A549 (cell line): Measurements from ENCODE around the gene EPB41L4A.

Experiments
- CHD2 ChIP-seq: fragments of 150-350 bp; IDR thresholded peaks from 2 replicates; pipeline ENCODE4 v1.6.1; 2014; ENCODE audit warnings: low read length; ENCODE audit not compliant: partially characterized antibody
- ESRRA ChIP-seq: fragments of 150-350 bp; IDR thresholded peaks from 2 replicates; pipeline ENCODE4 v1.6.1; 2014; ENCODE audit warnings: mild to moderate bottlenecking, low read length, borderline replicate concordance
- MYC ChIP-seq: IDR thresholded peaks from 2 replicates; pipeline ENCODE4 v1.6.1; 2012; ENCODE audit warnings: mild to moderate bottlenecking, inconsistent platforms, low read length, improper control_type of control experiment, borderline replicate concordance
- POLR2A ChIP-seq: IDR thresholded peaks from 2 replicates; pipeline ENCODE4 v1.6.1; 2012; ENCODE audit warnings: mild to moderate bottlenecking, low read length
- TF ChIP-seq, protein P1 (sequence below): fragments of >200 bp; sonication (Bioruptor Twin); formaldehyde crosslinking; IDR thresholded peaks from 3 replicates; pipeline ENCODE4 v1.5.1; 2016
- TF ChIP-seq, protein P2 (sequence below): fragments of 200-600 bp; sonication (generic); IDR thresholded peaks from 2 replicates; pipeline ENCODE4 v1.6.1; 2016; ENCODE audit warnings: antibody characterized with exemption, mild to moderate bottlenecking, moderate library complexity

DNA sequence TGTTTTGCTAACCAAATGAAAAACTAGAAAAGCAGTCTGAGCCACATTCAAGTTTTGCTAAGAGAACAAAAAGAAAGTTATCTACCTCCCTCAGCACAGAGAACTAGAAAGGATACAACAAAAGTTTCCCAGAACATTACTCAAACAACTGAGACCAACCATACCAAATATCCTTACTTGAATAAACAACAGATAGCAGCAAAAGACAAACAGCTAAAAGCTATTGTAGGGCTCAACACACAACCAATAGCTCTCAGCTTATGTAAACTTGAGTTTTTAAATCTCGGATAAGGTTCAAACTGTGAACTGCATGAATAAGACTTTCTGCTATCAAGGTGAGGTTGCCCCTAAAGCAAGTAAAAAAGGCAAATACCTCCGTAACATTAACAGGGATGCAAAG lies 3.5 kb downstream of the EPB41L4A start:
- TF ChIP-seq, protein P1, sequence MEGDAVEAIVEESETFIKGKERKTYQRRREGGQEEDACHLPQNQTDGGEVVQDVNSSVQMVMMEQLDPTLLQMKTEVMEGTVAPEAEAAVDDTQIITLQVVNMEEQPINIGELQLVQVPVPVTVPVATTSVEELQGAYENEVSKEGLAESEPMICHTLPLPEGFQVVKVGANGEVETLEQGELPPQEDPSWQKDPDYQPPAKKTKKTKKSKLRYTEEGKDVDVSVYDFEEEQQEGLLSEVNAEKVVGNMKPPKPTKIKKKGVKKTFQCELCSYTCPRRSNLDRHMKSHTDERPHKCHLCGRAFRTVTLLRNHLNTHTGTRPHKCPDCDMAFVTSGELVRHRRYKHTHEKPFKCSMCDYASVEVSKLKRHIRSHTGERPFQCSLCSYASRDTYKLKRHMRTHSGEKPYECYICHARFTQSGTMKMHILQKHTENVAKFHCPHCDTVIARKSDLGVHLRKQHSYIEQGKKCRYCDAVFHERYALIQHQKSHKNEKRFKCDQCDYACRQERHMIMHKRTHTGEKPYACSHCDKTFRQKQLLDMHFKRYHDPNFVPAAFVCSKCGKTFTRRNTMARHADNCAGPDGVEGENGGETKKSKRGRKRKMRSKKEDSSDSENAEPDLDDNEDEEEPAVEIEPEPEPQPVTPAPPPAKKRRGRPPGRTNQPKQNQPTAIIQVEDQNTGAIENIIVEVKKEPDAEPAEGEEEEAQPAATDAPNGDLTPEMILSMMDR = no peak
- TF ChIP-seq CHD2 = no peak
- no peak for TF ChIP-seq MYC
- TF ChIP-seq, protein P2, sequence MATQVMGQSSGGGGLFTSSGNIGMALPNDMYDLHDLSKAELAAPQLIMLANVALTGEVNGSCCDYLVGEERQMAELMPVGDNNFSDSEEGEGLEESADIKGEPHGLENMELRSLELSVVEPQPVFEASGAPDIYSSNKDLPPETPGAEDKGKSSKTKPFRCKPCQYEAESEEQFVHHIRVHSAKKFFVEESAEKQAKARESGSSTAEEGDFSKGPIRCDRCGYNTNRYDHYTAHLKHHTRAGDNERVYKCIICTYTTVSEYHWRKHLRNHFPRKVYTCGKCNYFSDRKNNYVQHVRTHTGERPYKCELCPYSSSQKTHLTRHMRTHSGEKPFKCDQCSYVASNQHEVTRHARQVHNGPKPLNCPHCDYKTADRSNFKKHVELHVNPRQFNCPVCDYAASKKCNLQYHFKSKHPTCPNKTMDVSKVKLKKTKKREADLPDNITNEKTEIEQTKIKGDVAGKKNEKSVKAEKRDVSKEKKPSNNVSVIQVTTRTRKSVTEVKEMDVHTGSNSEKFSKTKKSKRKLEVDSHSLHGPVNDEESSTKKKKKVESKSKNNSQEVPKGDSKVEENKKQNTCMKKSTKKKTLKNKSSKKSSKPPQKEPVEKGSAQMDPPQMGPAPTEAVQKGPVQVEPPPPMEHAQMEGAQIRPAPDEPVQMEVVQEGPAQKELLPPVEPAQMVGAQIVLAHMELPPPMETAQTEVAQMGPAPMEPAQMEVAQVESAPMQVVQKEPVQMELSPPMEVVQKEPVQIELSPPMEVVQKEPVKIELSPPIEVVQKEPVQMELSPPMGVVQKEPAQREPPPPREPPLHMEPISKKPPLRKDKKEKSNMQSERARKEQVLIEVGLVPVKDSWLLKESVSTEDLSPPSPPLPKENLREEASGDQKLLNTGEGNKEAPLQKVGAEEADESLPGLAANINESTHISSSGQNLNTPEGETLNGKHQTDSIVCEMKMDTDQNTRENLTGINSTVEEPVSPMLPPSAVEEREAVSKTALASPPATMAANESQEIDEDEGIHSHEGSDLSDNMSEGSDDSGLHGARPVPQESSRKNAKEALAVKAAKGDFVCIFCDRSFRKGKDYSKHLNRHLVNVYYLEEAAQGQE = no peak
- no peak for TF ChIP-seq POLR2A
- TF ChIP-seq ESRRA = no peak
